Endodermal cell (in vitro differentiated cells): Measurements from ENCODE around the gene IGFBP6. TPM values are rescaled to one million over a fixed set of nuclear protein-coding genes. Genes with fewer than 3 reads are reported as not detected.
A peak's percentile ranks its signal among the peaks of the same experiment; 100 is the strongest.

Experiments used
- DNase-seq: peaks from one replicate; pipeline ENCODE4 v3.0.0-alpha.2; 2017
- H3K27ac ChIP-seq: 2 replicates; pipeline ENCODE4 v1.5.1; 2013; ENCODE audit warnings: mild to moderate bottlenecking, low read depth, low read length, moderate library complexity
- H3K27me3 ChIP-seq: 2 replicates; pipeline ENCODE4 v1.6.1; 2013; ENCODE audit warnings: mild to moderate bottlenecking, low read length, moderate library complexity; ENCODE audit not compliant: insufficient read depth, control insufficient read depth, poor library complexity, severe bottlenecking
- H3K36me3 ChIP-seq: 2 replicates; pipeline ENCODE4 v1.7.0; 2013; ENCODE audit warnings: mild to moderate bottlenecking, low read length, moderate library complexity; ENCODE audit not compliant: control insufficient read depth, insufficient read depth
- H3K4me1 ChIP-seq: one replicate; pipeline ENCODE4 v1.7.0; 2013; ENCODE audit warnings: low read length; ENCODE audit not compliant: control insufficient read depth, insufficient read depth
- H3K4me3 ChIP-seq: 2 replicates; pipeline ENCODE4 v1.5.1; 2013; ENCODE audit warnings: mild to moderate bottlenecking, low read length, moderate library complexity
- H3K9ac ChIP-seq: 2 replicates; pipeline ENCODE4 v1.6.1; 2013; ENCODE audit warnings: mild to moderate bottlenecking, low read length, moderate library complexity; ENCODE audit not compliant: poor library complexity, severe bottlenecking; ENCODE audit errors: extremely low read depth
- H3K9me3 ChIP-seq: 2 replicates; pipeline ENCODE4 v1.6.1; 2013; ENCODE audit warnings: mild to moderate bottlenecking, low read length, moderate library complexity; ENCODE audit not compliant: control insufficient read depth
- H3K27ac Mint-ChIP-seq: 2 replicates; pipeline ENCODE4 v1.8.0; 2020; ENCODE audit warnings: mixed read lengths
- H3K27me3 Mint-ChIP-seq: 2 replicates; pipeline ENCODE4 v1.8.0; 2021; ENCODE audit warnings: mild to moderate bottlenecking, mixed read lengths; ENCODE audit not compliant: insufficient read depth
- H3K36me3 Mint-ChIP-seq: 2 replicates; pipeline ENCODE4 v1.8.0; 2020; ENCODE audit warnings: low read depth, mixed read lengths
- H3K4me1 Mint-ChIP-seq: 2 replicates; pipeline ENCODE4 v1.8.0; 2020; ENCODE audit warnings: mixed read lengths
- H3K4me3 Mint-ChIP-seq: 2 replicates; pipeline ENCODE4 v1.8.0; 2020; ENCODE audit warnings: mild to moderate bottlenecking, moderate library complexity, mixed read lengths
- H3K9me3 Mint-ChIP-seq: 2 replicates; pipeline ENCODE4 v1.8.0; 2020; ENCODE audit warnings: mild to moderate bottlenecking, mixed read lengths
- WGBS, 2 experiments: methylation state at CpG; one replicate each; pipeline versions ENCODE4 v1.1.5 to v1.1.7; 2013; ENCODE audit warnings: missing lambda C conversion rate in 2 of 2, mixed read lengths in 1 of 2; ENCODE audit not compliant: insufficient coverage in 1 of 2, insufficient read length in 1 of 2; 5-methylcytosine and 5-hydroxymethylcytosine counted together
- total RNA-seq, 2 donors: library from RNA; stranded (reverse); fragmentation: NEBNext Ultra II Directional in 1 of 2; extraction: Animal tissue kit (Norgen Biotek cat#: 25700) in 1 of 2; gene quantifications; 2 replicates in 1 of 2; 3 replicates in 1 of 2; pipeline ENCODE4 v1.2.1, GENCODE V29; 2021
- TF ChIP-seq, protein P1 (sequence below): fragments of 200-600 bp; sonication (generic); conservative IDR thresholded peaks from 2 replicates; pipeline ENCODE4 v1.5.0; 2021; ENCODE audit warnings: antibody characterized with exemption, mild to moderate bottlenecking

IGFBP6 gene
- total RNA-seq, 2 donors from 2014 or later, result 21.7 to 48.4 TPM

DNA sequence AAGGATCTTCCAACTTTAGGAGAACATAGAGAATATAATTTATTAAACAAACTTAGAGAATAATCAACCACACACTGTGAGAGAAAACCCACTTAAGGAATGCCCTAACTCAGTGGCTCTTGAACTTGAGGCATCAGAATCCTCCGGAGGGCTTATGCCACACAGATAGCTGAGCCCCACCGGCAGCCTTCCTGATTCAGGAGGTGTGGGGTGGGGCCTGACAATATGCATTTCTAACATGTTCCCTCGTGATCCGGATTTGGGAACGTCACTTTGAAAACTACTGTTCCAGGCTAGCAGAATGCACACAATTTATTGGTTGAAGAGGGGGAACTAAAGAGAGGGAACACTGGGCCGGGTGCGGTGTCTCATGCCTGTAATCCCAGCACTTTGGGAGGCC lies 3.8 kb downstream of the IGFBP6 start:
- Histone ChIP-seq H3K27me3 (peaks cover 26% of the 10 kb centered on the region), H3K4me3 (no peak overlapping the region), H3K27ac (no peak overlapping the region), H3K9me3 (no peaks in the 10 kb centered on the region), H3K9ac (no peak overlapping the region), H3K36me3 (no peaks in the 10 kb centered on the region), H3K4me1 (peaks cover 27% of the 10 kb centered on the region)
- TF ChIP-seq, protein P1, sequence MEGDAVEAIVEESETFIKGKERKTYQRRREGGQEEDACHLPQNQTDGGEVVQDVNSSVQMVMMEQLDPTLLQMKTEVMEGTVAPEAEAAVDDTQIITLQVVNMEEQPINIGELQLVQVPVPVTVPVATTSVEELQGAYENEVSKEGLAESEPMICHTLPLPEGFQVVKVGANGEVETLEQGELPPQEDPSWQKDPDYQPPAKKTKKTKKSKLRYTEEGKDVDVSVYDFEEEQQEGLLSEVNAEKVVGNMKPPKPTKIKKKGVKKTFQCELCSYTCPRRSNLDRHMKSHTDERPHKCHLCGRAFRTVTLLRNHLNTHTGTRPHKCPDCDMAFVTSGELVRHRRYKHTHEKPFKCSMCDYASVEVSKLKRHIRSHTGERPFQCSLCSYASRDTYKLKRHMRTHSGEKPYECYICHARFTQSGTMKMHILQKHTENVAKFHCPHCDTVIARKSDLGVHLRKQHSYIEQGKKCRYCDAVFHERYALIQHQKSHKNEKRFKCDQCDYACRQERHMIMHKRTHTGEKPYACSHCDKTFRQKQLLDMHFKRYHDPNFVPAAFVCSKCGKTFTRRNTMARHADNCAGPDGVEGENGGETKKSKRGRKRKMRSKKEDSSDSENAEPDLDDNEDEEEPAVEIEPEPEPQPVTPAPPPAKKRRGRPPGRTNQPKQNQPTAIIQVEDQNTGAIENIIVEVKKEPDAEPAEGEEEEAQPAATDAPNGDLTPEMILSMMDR, result no peak
- H3K27ac Mint-ChIP-seq, result no peak overlapping the region
- no peaks in the 10 kb centered on the region for H3K9me3 Mint-ChIP-seq
- peak; percentile 28 for DNase-seq
- peaks cover 31% of the 10 kb centered on the region for H3K27me3 Mint-ChIP-seq
- H3K36me3 Mint-ChIP-seq, result no peaks in the 10 kb centered on the region
- 84 to 92% methylated on average over 6 to 7 of the region's 7 CpGs for WGBS, 2 experiments
- H3K4me1 Mint-ChIP-seq, result peaks cover 55% of the 10 kb centered on the region
- no peak overlapping the region for H3K4me3 Mint-ChIP-seq

DNA sequence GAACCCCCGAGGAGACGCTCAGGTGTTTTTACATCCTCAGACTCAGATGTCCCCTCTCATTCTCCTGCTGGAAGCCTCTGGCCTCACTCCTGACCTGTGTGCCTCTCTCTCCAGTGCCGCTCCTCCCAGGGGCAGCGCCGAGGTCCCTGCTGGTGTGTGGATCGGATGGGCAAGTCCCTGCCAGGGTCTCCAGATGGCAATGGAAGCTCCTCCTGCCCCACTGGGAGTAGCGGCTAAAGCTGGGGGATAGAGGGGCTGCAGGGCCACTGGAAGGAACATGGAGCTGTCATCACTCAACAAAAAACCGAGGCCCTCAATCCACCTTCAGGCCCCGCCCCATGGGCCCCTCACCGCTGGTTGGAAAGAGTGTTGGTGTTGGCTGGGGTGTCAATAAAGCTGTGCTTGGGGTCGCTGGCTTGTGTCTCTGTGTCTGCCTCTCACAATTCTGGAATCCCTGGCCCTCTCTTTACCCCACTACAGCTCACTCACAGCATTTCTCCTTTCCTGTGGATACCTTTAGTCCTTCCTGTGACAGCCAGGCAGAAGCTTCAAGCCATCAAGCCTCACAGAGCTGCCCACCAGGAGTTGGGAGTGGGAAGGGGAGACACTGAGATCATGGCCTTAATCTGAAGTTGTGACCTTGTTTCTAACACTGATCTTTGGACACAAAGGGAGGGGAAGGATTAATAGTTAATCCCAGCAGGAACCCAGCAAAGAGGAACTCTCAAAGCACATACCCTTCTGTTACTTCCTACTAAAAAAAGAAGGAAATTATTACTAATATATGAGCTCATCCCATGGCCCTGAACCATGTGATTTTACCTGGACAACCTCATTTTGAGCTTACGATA lies 4.7 kb downstream of the IGFBP6 start:
- peak; percentile 48 for DNase-seq
- no peak overlapping the region for H3K4me3 ChIP-seq
- H3K27me3 ChIP-seq, result peaks cover 17% of the 10 kb centered on the region
- H3K36me3 Mint-ChIP-seq, result no peaks in the 10 kb centered on the region
- no peaks in the 10 kb centered on the region for H3K36me3 ChIP-seq
- H3K9me3 ChIP-seq, result no peaks in the 10 kb centered on the region
- no peak overlapping the region for H3K4me3 Mint-ChIP-seq
- H3K27ac ChIP-seq, result no peak overlapping the region
- TF ChIP-seq, protein P1, result no peak
- no peaks in the 10 kb centered on the region for H3K9me3 Mint-ChIP-seq
- 85 to 92% methylated on average over 6 to 11 of the region's 12 CpGs for WGBS, 2 experiments
- H3K9ac ChIP-seq, result no peak overlapping the region
- H3K27ac Mint-ChIP-seq, result no peak overlapping the region
- H3K27me3 Mint-ChIP-seq, result peaks cover 22% of the 10 kb centered on the region
- H3K4me1 ChIP-seq, result peaks cover 23% of the 10 kb centered on the region
- peaks cover 50% of the 10 kb centered on the region for H3K4me1 Mint-ChIP-seq

DNA sequence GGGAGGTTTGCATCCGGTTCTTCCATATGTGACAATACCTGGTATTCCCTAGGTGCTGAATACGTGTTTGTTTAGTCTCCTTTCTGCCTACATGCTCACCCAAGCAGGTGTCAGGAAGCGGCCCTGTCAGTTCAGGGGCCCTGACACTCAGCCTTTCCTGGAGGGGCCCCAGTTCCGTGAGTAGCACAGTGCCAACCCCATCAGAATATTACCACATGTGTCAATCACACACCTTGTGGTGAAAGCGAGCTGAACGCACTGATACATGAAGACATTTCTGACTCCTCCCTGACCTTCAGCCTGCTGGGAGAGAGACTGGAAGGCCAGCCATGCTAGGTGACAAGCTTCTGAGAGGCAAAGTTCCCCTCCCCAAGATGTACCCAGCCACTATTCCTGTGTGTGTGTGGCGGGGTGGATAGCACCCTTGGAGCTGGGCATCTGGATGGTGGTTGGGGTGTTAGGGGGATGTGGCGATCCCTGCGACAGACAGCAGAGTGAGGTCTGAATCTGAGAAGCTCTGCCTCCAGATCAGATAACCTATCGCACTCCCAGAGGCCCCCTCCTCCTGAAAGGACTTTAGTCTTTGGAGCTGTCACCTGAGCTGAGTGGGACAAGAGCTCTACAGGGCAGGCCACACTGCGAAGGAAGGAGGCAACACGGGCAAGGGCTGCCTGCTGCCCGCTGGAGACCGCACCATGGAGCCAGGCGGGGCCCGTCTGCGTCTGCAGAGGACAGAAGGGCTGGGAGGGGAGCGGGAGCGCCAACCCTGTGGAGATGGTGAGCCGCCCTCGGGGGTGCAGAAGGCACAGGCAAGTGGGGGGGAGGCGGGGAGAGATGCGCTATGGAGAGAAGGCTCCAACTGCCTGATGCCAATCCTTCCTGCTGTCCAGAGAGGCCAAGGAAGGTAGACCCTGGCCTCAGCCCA lies 5.7 kb downstream of the IGFBP6 start, which contains the start of gene SOAT2:
Gene SOAT2, plus strand, starts transcription at position 604 of the 925 bp plus-strand sequence. Its CDS starts 92 bp downstream, at position 696.
- TF ChIP-seq, protein P1, result no peak
- H3K27ac Mint-ChIP-seq, result peak within 1 kb of the TSS; percentile 55
- no peaks in the 10 kb centered on the region for H3K36me3 ChIP-seq
- H3K9me3 Mint-ChIP-seq, result no peaks in the 10 kb centered on the region
- H3K27me3 ChIP-seq, result peaks cover 9% of the 10 kb centered on the region
- H3K4me3 Mint-ChIP-seq, result no peak within 1 kb of the TSS
- H3K4me3 ChIP-seq, result no peak within 1 kb of the TSS
- H3K4me1 ChIP-seq, result peaks cover 23% of the 10 kb centered on the region
- no peak within 1 kb of the TSS for H3K27ac ChIP-seq
- H3K27me3 Mint-ChIP-seq, result peaks cover 17% of the 10 kb centered on the region
- peaks cover 3% of the 10 kb centered on the region for H3K9me3 ChIP-seq
- DNase-seq, result peak; percentile 62
- no peak within 1 kb of the TSS for H3K9ac ChIP-seq
- peaks cover 49% of the 10 kb centered on the region for H3K4me1 Mint-ChIP-seq
- no peaks in the 10 kb centered on the region for H3K36me3 Mint-ChIP-seq
- WGBS, 2 experiments, result 86 to 88% methylated on average over 8 to 23 of the region's 23 CpGs
